K562 (cell line): ENCODE measurements around the gene PBX4. TPM values are rescaled to one million over a fixed set of nuclear protein-coding genes. Genes with fewer than 3 reads are reported as not detected.
A peak's percentile ranks its signal among the peaks of the same experiment; 100 is the strongest.

Experiments
- BRD9 ChIP-seq: fragments of 450-650 bp; IDR thresholded peaks from 2 replicates; pipeline ENCODE4 v1.6.1; 2018; ENCODE audit warnings: low read depth; ENCODE audit not compliant: partially characterized antibody
- EWSR1 ChIP-seq: fragments of 450-650 bp; IDR thresholded peaks from 2 replicates; pipeline ENCODE4 v1.6.1; 2018; ENCODE audit warnings: borderline replicate concordance, mild to moderate bottlenecking, low read depth, moderate library complexity; ENCODE audit not compliant: partially characterized antibody
- GATAD2A ChIP-seq: fragments of 450-650 bp; IDR thresholded peaks from 2 replicates; pipeline ENCODE4 v1.6.1; 2017
- HNRNPUL1 ChIP-seq: fragments of 200-400 bp; formaldehyde crosslinking; IDR thresholded peaks from 2 replicates; pipeline ENCODE4 v1.6.1; 2017; ENCODE audit warnings: low read length
- KLF16 ChIP-seq: IDR thresholded peaks from 2 replicates; pipeline ENCODE4 v1.6.1; 2016; ENCODE audit warnings: antibody characterized with exemption
- MEF2D ChIP-seq: conservative IDR thresholded peaks from 2 replicates; pipeline ENCODE4 v1.6.1; 2016; ENCODE audit warnings: low read depth, missing genetic modification characterization, missing compliant biosample characterization
- NELFE ChIP-seq: IDR thresholded peaks from 2 replicates; pipeline ENCODE4 v1.6.1; 2011; ENCODE audit warnings: mild to moderate bottlenecking; ENCODE audit not compliant: insufficient read depth, insufficient read length
- POLR2AphosphoS5 ChIP-seq: IDR thresholded peaks from 2 replicates; pipeline ENCODE4 v1.6.1; 2011; ENCODE audit warnings: mild to moderate bottlenecking, low read depth, low read length, moderate library complexity; ENCODE audit not compliant: control insufficient read depth, insufficient read depth
- POLR2H ChIP-seq: IDR thresholded peaks from 2 replicates; pipeline ENCODE4 v1.6.1; 2016; ENCODE audit warnings: missing genetic modification characterization, low read depth, mild to moderate bottlenecking, control low read depth, missing compliant biosample characterization, moderate library complexity
- RB1 ChIP-seq: fragments of 450-650 bp; IDR thresholded peaks from 2 replicates; pipeline ENCODE4 v1.6.1; 2017; ENCODE audit warnings: low read depth, mild to moderate bottlenecking
- SMAD3 ChIP-seq: fragments of 450-650 bp; formaldehyde crosslinking; conservative IDR thresholded peaks from 2 replicates; pipeline ENCODE4 v1.4.0; 2020; ENCODE audit warnings: mild to moderate bottlenecking
- TBL1XR1 ChIP-seq, 2 experiments: IDR thresholded peaks; 2 replicates each; pipeline ENCODE4 v1.6.1; 2012; ENCODE audit warnings: improper control_type of control experiment in 2 of 2, low read length in 2 of 2, mild to moderate bottlenecking in 1 of 2
- ZNF263 ChIP-seq: sonication (generic); formaldehyde crosslinking; IDR thresholded peaks from 2 replicates; pipeline ENCODE4 v1.8.0; 2022; ENCODE audit warnings: mild to moderate bottlenecking, missing genetic modification reagents, borderline replicate concordance
- polyA plus RNA-seq, 8 experiments: library from polyadenylated mRNA; depleted of rRNA in 4 of 8; stranded (reverse) in 5 of 8; unstranded in 3 of 8; fragments of >200 nt; fragmentation: Nextera tagmentation in 2 of 8; fragmentation: Illumina TruSeq in 1 of 8; extraction: Ambion mirVana in 2 of 8; extraction: Trizol in 1 of 8; gene quantifications; 2 replicates each; pipeline versions ENCODE4 v1.2.1 to v1.2.3, GENCODE V29; 2011 to 2014; ENCODE audit warnings: inconsistent platforms in 1 of 8, missing spikeins in 1 of 8
- total RNA-seq, 7 experiments: library from RNA; depleted of rRNA in 6 of 7; stranded (reverse); fragments of >200 nt in 6 of 7; fragmentation: Illumina TruSeq in 2 of 7; extraction: Trizol in 2 of 7; gene quantifications; 2 replicates each; pipeline versions ENCODE4 v1.2.1 to v1.2.3, GENCODE V29; 2011 to 2021; ENCODE audit warnings: low replicate concordance in 1 of 7
- TF ChIP-seq, protein P1 (sequence below): sonication (generic); formaldehyde crosslinking; IDR thresholded peaks from 2 replicates; pipeline ENCODE4 v1.8.1; 2022; ENCODE audit warnings: missing genetic modification reagents
- TF ChIP-seq, protein P2 (sequence below): fragments of 450-650 bp; formaldehyde crosslinking; IDR thresholded peaks from 2 replicates; pipeline ENCODE4 v1.4.0; 2022; ENCODE audit warnings: missing genetic modification characterization
- TF ChIP-seq, protein P3 (sequence below): fragments of 450-650 bp; IDR thresholded peaks from 2 replicates; pipeline ENCODE4 v1.6.1; 2016; ENCODE audit warnings: mild to moderate bottlenecking
- TF ChIP-seq, protein P4 (sequence below): fragments of 450-650 bp; IDR thresholded peaks from 2 replicates; pipeline ENCODE4 v1.6.1; 2018; ENCODE audit not compliant: partially characterized antibody

The PBX4 gene
- total and polyA plus RNA-seq, 9 of the 15 experiments (the other 6 are each of a cell fraction or from before 2014, with no cell fraction given): 0.11 to 3.8 (median 1.6) TPM; not detected in 1

DNA sequence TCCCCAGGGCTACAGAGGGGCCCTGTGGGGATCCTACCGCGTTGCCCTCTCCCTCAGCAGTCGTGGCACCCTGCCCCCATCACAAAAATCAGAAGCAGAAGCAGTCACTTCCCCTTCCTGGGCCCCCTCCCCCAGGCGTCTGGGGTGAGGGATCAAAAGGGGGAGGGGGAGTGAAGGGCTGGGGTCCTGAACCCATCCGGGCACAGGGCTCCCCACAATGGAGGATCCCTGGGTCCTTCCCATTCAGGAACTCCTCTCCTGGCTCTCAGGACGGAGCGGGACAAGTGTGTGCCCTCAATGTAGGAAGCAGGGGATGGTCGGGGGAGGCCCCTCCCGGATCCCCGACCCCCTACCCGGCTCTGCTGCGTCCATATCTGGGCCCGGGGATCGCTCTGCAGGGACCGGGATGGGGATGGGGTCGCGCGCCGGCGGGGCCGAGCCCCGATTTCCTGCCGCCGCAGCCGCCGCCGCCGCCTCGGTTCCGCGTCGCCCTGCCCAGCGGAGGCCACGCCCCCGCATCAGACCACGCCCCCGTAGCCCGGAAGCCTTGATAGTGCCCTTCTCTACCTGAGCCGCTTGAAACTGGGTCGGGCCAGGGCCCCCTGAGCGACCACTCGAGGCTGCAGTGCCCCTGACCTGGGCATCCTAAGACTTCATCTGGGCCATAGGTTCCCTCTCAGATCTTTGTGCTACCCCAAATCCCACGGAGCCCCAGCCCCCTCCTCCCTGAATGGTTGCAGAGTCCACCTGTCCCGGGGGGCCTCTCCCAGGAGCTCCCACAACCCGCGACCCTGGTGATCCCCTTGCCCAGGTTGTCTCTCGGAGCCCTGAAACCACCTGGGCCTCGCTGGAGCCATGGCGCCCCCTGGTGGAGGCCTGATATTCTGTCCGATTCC, 24.9 kb upstream of the PBX4 start, which contains the start of gene GMIP (continued):
- TF ChIP-seq MEF2D: no peak
- TF ChIP-seq, protein P1, sequence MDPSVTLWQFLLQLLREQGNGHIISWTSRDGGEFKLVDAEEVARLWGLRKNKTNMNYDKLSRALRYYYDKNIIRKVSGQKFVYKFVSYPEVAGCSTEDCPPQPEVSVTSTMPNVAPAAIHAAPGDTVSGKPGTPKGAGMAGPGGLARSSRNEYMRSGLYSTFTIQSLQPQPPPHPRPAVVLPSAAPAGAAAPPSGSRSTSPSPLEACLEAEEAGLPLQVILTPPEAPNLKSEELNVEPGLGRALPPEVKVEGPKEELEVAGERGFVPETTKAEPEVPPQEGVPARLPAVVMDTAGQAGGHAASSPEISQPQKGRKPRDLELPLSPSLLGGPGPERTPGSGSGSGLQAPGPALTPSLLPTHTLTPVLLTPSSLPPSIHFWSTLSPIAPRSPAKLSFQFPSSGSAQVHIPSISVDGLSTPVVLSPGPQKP (CRISPR knock-in tag): no peak
- TF ChIP-seq SMAD3 (CRISPR knock-in tag): no peak
- TF ChIP-seq TBL1XR1 (IDR thresholded peaks at IDR 0.05; ENCODE audit: low read length in 2 of 2): no peak
- no peak for TF ChIP-seq POLR2H
- no peak for TF ChIP-seq RB1
- no peak for TF ChIP-seq POLR2AphosphoS5
- no peak for TF ChIP-seq NELFE
- no peak for TF ChIP-seq ZNF263 (CRISPR knock-in tag)
- TF ChIP-seq, protein P2, sequence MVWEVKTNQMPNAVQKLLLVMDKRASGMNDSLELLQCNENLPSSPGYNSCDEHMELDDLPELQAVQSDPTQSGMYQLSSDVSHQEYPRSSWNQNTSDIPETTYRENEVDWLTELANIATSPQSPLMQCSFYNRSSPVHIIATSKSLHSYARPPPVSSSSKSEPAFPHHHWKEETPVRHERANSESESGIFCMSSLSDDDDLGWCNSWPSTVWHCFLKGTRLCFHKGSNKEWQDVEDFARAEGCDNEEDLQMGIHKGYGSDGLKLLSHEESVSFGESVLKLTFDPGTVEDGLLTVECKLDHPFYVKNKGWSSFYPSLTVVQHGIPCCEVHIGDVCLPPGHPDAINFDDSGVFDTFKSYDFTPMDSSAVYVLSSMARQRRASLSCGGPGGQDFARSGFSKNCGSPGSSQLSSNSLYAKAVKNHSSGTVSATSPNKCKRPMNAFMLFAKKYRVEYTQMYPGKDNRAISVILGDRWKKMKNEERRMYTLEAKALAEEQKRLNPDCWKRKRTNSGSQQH: 0 out of 2 replicates have a peak, but pooled peaks have one; percentile 13
- TF ChIP-seq HNRNPUL1: no peak
- TF ChIP-seq, protein P3, sequence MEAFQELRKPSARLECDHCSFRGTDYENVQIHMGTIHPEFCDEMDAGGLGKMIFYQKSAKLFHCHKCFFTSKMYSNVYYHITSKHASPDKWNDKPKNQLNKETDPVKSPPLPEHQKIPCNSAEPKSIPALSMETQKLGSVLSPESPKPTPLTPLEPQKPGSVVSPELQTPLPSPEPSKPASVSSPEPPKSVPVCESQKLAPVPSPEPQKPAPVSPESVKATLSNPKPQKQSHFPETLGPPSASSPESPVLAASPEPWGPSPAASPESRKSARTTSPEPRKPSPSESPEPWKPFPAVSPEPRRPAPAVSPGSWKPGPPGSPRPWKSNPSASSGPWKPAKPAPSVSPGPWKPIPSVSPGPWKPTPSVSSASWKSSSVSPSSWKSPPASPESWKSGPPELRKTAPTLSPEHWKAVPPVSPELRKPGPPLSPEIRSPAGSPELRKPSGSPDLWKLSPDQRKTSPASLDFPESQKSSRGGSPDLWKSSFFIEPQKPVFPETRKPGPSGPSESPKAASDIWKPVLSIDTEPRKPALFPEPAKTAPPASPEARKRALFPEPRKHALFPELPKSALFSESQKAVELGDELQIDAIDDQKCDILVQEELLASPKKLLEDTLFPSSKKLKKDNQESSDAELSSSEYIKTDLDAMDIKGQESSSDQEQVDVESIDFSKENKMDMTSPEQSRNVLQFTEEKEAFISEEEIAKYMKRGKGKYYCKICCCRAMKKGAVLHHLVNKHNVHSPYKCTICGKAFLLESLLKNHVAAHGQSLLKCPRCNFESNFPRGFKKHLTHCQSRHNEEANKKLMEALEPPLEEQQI: no peak
- TF ChIP-seq KLF16: peak; percentile 56; the same call in 1 of the 2 replicates
- peak; percentile 83 for TF ChIP-seq BRD9
- TF ChIP-seq GATAD2A: peak; percentile 71; the same call in 1 of the 2 replicates
- TF ChIP-seq, protein P4, sequence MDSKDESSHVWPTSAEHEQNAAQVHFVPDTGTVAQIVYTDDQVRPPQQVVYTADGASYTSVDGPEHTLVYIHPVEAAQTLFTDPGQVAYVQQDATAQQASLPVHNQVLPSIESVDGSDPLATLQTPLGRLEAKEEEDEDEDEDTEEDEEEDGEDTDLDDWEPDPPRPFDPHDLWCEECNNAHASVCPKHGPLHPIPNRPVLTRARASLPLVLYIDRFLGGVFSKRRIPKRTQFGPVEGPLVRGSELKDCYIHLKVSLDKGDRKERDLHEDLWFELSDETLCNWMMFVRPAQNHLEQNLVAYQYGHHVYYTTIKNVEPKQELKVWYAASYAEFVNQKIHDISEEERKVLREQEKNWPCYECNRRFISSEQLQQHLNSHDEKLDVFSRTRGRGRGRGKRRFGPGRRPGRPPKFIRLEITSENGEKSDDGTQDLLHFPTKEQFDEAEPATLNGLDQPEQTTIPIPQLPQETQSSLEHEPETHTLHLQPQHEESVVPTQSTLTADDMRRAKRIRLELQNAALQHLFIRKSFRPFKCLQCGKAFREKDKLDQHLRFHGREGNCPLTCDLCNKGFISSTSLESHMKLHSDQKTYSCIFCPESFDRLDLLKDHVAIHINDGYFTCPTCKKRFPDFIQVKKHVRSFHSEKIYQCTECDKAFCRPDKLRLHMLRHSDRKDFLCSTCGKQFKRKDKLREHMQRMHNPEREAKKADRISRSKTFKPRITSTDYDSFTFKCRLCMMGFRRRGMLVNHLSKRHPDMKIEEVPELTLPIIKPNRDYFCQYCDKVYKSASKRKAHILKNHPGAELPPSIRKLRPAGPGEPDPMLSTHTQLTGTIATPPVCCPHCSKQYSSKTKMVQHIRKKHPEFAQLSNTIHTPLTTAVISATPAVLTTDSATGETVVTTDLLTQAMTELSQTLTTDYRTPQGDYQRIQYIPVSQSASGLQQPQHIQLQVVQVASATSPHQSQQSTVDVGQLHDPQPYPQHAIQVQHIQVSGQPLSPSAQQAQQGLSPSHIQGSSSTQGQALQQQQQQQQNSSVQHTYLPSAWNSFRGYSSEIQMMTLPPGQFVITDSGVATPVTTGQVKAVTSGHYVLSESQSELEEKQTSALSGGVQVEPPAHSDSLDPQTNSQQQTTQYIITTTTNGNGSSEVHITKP: no peak
- no peak for TF ChIP-seq EWSR1
